IMR-90 (cell line): Measurements from ENCODE around the gene OR5T3. TPM values are rescaled to one million over a fixed set of nuclear protein-coding genes. Genes with fewer than 3 reads are reported as not detected.

Experiments
- ATAC-seq: fragments of 200-7000 bp; cut with Tn5 transposase; 2 replicates; pipeline ENCODE4 v1.9.1; 2020; ENCODE audit warnings: low read depth, mild to moderate bottlenecking, moderate library complexity
- BruUV-seq: library from RNA; stranded (reverse); fragments of 400-500 nt; replicated peaks from 2 replicates; lab custom pipeline; 2021; lab: Mats Ljungman, UMichigan
- CTCF ChIA-PET: fragments of 300-600 bp; formaldehyde crosslinking; extraction: SDS; loops from one replicate; lab custom pipeline; 2021; ENCODE audit warnings: antibody characterized with exemption; lab: Yijun Ruan, JAX
- POLR2A ChIA-PET: fragments of 300-600 bp; sonication (Branson Sonifier 250); formaldehyde crosslinking; loops from one replicate; lab custom pipeline; 2022; ENCODE audit warnings: antibody characterized with exemption; ENCODE audit not compliant: unreplicated experiment; lab: Charles Lee
- DNase-seq: peaks from one replicate; pipeline ENCODE4 v3.0.0; 2013
- H2AFZ ChIP-seq: replicated peaks from 2 replicates; pipeline ENCODE3; 2013; ENCODE audit warnings: low read length, mild to moderate bottlenecking; ENCODE audit not compliant: poor library complexity
- H2AK5ac ChIP-seq: 2 replicates; pipeline ENCODE4 v1.6.1; 2013; ENCODE audit warnings: low read depth, low read length, inconsistent platforms
- H2AK9ac ChIP-seq: replicated peaks from 2 replicates; pipeline ENCODE3; 2013; ENCODE audit warnings: mild to moderate bottlenecking, low read depth, low read length, moderate library complexity; ENCODE audit not compliant: poor library complexity
- H2BK120ac ChIP-seq: 2 replicates; pipeline ENCODE4 v1.6.1; 2013; ENCODE audit warnings: low read depth, low read length, inconsistent platforms
- H2BK15ac ChIP-seq: 3 replicates; pipeline ENCODE4 v1.6.1; 2013; ENCODE audit warnings: low read depth, low read length, inconsistent platforms
- H2BK20ac ChIP-seq: 2 replicates; pipeline ENCODE4 v1.6.1; 2013; ENCODE audit warnings: low read depth, mild to moderate bottlenecking, inconsistent platforms, low read length, moderate library complexity
- H2BK5ac ChIP-seq: 2 replicates; pipeline ENCODE4 v1.6.1; 2013; ENCODE audit warnings: mild to moderate bottlenecking, low read depth, low read length, inconsistent platforms; ENCODE audit not compliant: poor library complexity, severe bottlenecking
- H3K14ac ChIP-seq: replicated peaks from 2 replicates; pipeline ENCODE4 v1.6.1; 2013; ENCODE audit warnings: low read depth, low read length, inconsistent platforms
- H3K18ac ChIP-seq: 2 replicates; pipeline ENCODE4 v1.6.1; 2013; ENCODE audit warnings: low read depth, low read length, control low read depth
- H3K23ac ChIP-seq: 2 replicates; pipeline ENCODE4 v1.6.1; 2013; ENCODE audit warnings: low read depth, low read length, inconsistent platforms
- H3K27ac ChIP-seq: 2 replicates; pipeline ENCODE4 v1.5.1; 2013; ENCODE audit warnings: mild to moderate bottlenecking, control low read depth, low read length; ENCODE audit not compliant: insufficient read depth
- H3K27me3 ChIP-seq: 2 replicates; pipeline ENCODE4 v1.6.1; 2013; ENCODE audit warnings: low read length; ENCODE audit not compliant: control insufficient read depth, insufficient read depth
- H3K36me3 ChIP-seq: 2 replicates; pipeline ENCODE4 v1.6.1; 2013; ENCODE audit warnings: low read length, mixed read lengths; ENCODE audit not compliant: control insufficient read depth, insufficient read depth
- H3K4ac ChIP-seq: 2 replicates; pipeline ENCODE4 v1.6.1; 2013; ENCODE audit warnings: low read depth, low read length, inconsistent platforms
- H3K4me1 ChIP-seq: 2 replicates; pipeline ENCODE4 v1.6.1; 2013; ENCODE audit warnings: low read length, mixed read lengths; ENCODE audit not compliant: control insufficient read depth, insufficient read depth
- H3K4me2 ChIP-seq: 2 replicates; pipeline ENCODE4 v1.6.1; 2013; ENCODE audit warnings: low read depth, mild to moderate bottlenecking, control low read depth, low read length, moderate library complexity
- H3K4me3 ChIP-seq: 2 replicates; pipeline ENCODE4 v1.5.1; 2013; ENCODE audit warnings: low read depth, mild to moderate bottlenecking, control low read depth, low read length, moderate library complexity; ENCODE audit not compliant: insufficient read depth
- H3K56ac ChIP-seq: 2 replicates; pipeline ENCODE4 v1.6.1; 2013; ENCODE audit warnings: low read length, inconsistent platforms; ENCODE audit not compliant: insufficient read depth; ENCODE audit errors: extremely low read depth
- H3K79me1 ChIP-seq, 2 experiments: 2 replicates each; pipeline ENCODE4 v1.6.1; 2013; ENCODE audit warnings: low read length in 2 of 2, inconsistent platforms in 1 of 2, low read depth in 1 of 2
- H3K9ac ChIP-seq: 2 replicates; pipeline ENCODE4 v1.6.1; 2013; ENCODE audit warnings: low read depth, low read length, control low read depth
- H3K9me1 ChIP-seq: 2 replicates; pipeline ENCODE4 v1.6.1; 2013; ENCODE audit warnings: low read length, inconsistent platforms; ENCODE audit not compliant: insufficient read depth
- H3K9me3 ChIP-seq: 2 replicates; pipeline ENCODE4 v1.6.1; 2013; ENCODE audit warnings: low read length; ENCODE audit not compliant: control insufficient read depth, insufficient read depth
- H4K20me1 ChIP-seq: 2 replicates; pipeline ENCODE4 v1.6.1; 2013; ENCODE audit warnings: low read length, inconsistent platforms; ENCODE audit not compliant: insufficient read depth
- H4K5ac ChIP-seq: 2 replicates; pipeline ENCODE4 v1.6.1; 2013; ENCODE audit warnings: mild to moderate bottlenecking, low read depth, low read length, control low read depth
- H4K8ac ChIP-seq, 2 experiments: 2 replicates each; pipeline ENCODE4 v1.6.1; 2013; ENCODE audit warnings: low read depth in 2 of 2, low read length in 2 of 2, control low read depth in 1 of 2, inconsistent platforms in 1 of 2
- H4K91ac ChIP-seq: 2 replicates; pipeline ENCODE4 v1.6.1; 2013; ENCODE audit warnings: low read depth, low read length, inconsistent platforms; ENCODE audit not compliant: insufficient read depth
- WGBS, 2 experiments: methylation state at CpG; one replicate each; pipeline versions ENCODE4 v1.1.5 to v1.1.7; 2013; ENCODE audit warnings: missing lambda C conversion rate in 2 of 2; ENCODE audit not compliant: insufficient read length in 1 of 2; ENCODE audit errors: extremely low coverage in 2 of 2; 5-methylcytosine and 5-hydroxymethylcytosine counted together
- dilution Hi-C: fragments of 300-500 bp; cut with HindIII; formaldehyde crosslinking; loops from one replicate; pipeline ENCODE4 v1.14.3; 2018; ENCODE audit warnings: low sequenced_read_pairs; ENCODE audit not compliant: unreplicated experiment
- in situ Hi-C: fragments of 300-500 bp; cut with MboI; formaldehyde crosslinking; loops from 3 replicates; pipeline ENCODE4 v1.14.3; 2019; ENCODE audit warnings: low sequenced_read_pairs, inconsistent platforms, mixed read lengths
- intact Hi-C: fragments of 100-400 bp; cut with micrococcal nuclease; formaldehyde crosslinking; loops from 2 replicates; pipeline ENCODE4 v1.10.0; 2022
- polyA plus RNA-seq, 3 experiments: library from polyadenylated mRNA; depleted of rRNA; stranded (reverse); fragments of >200 nt; gene quantifications; 2 replicates each; pipeline ENCODE4 v1.2.3, GENCODE V29; 2012; ENCODE audit warnings: low replicate concordance in 1 of 3
- total RNA-seq: library from RNA; depleted of rRNA; stranded (reverse); fragments of >200 nt; gene quantifications from 2 replicates; pipeline ENCODE4 v1.2.3, GENCODE V29; 2012
- TF ChIP-seq, protein P1 (sequence below): fragments of 150-350 bp; IDR thresholded peaks from 2 replicates; pipeline ENCODE4 v1.6.1; 2017; ENCODE audit warnings: mild to moderate bottlenecking, antibody characterized with exemption, low read length, low read depth

Gene OR5T3
- total and polyA plus RNA-seq, 2 of the 4 experiments (the other 2 are of a cell fraction), result not detected

- no peak within 1 kb of the TSS for H3K23ac ChIP-seq
- H3K9me3 ChIP-seq, result 0 out of 2 replicates have a peak, but pooled peaks cover 1% of the 10 kb centered on the region
- no peaks in the 10 kb centered on the region for H4K20me1 ChIP-seq
- no CpG with 5 or more reads among the region's 1 CpG for WGBS, 2 experiments
- POLR2A ChIA-PET, result no interaction called here
- no peak within 1 kb of the TSS for H3K27ac ChIP-seq
- no peak within 1 kb of the TSS for H4K5ac ChIP-seq
- no peak within 1 kb of the TSS for H2BK5ac ChIP-seq
- no peak within 1 kb of the TSS for H2AK9ac ChIP-seq
- no peak within 1 kb of the TSS for H3K9ac ChIP-seq
- H4K91ac ChIP-seq, result no peak within 1 kb of the TSS
- DNase-seq (no peak), ATAC-seq (no peak)
- no peak within 1 kb of the TSS for H2BK15ac ChIP-seq
- no peak within 1 kb of the TSS for H4K8ac ChIP-seq
- H3K27me3 ChIP-seq, result no peaks in the 10 kb centered on the region
- no peak within 1 kb of the TSS for H2BK20ac ChIP-seq
- TF ChIP-seq, protein P1, sequence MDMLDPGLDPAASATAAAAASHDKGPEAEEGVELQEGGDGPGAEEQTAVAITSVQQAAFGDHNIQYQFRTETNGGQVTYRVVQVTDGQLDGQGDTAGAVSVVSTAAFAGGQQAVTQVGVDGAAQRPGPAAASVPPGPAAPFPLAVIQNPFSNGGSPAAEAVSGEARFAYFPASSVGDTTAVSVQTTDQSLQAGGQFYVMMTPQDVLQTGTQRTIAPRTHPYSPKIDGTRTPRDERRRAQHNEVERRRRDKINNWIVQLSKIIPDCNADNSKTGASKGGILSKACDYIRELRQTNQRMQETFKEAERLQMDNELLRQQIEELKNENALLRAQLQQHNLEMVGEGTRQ, result no peak
- no peak within 1 kb of the TSS for H3K56ac ChIP-seq
- no peak within 1 kb of the TSS for H2AFZ ChIP-seq
- no peak within 1 kb of the TSS for H2BK120ac ChIP-seq
- no peaks in the 10 kb centered on the region for H3K4me1 ChIP-seq
- no peak within 1 kb of the TSS for H2AK5ac ChIP-seq
- no peak within 1 kb of the TSS for H3K4ac ChIP-seq
- CTCF ChIA-PET, result no interaction called here
- no peak within 1 kb of the TSS for H3K18ac ChIP-seq
- H3K36me3 ChIP-seq, result no peaks in the 10 kb centered on the region
- intact Hi-C loops, result no loop called here
- H3K9me1 ChIP-seq, result no peaks in the 10 kb centered on the region
- in situ Hi-C loops, result no loop called here
- no peak within 1 kb of the TSS for H3K4me2 ChIP-seq
- H3K14ac ChIP-seq, result no peak within 1 kb of the TSS
- dilution Hi-C loops, result no loop called here
- H3K4me3 ChIP-seq, result no peak within 1 kb of the TSS
- BruUV-seq, result no TSS peak
- no peaks in the 10 kb centered on the region for H3K79me1 ChIP-seq
These were observed 17.9 kb upstream of the OR5T3 start, which contains the start of gene OR5T2 for GRCh38 chr11:56234155-56234554. OR5T2 (minus strand) TSS chr11:56234255; CDS start chr11:56233062, 1,193 bp downstream.
